CD14-positive monocyte (primary cell): ENCODE results near the gene FAM107B. TPM values are rescaled to one million over a fixed set of nuclear protein-coding genes. Genes with fewer than 3 reads are reported as not detected.

Experiments used
- DNase-seq, 3 donors: peaks; one replicate each; pipeline ENCODE4 v3.0.0-alpha.2; 2011 to 2022
- H2AFZ ChIP-seq: 2 replicates; pipeline ENCODE4 v1.6.0; 2012; ENCODE audit warnings: mild to moderate bottlenecking, low read depth, low read length, inconsistent platforms; ENCODE audit not compliant: insufficient read depth, poor library complexity, severe bottlenecking
- H3K27ac ChIP-seq, 2 donors: 1 replicate in 1 of 2; 2 replicates in 1 of 2; pipeline ENCODE4 v1.5.1; 2012 to 2013; ENCODE audit warnings: low read length in 2 of 2, control low read depth in 1 of 2, inconsistent platforms in 1 of 2, low read depth in 1 of 2, mild to moderate bottlenecking in 1 of 2
- H3K27me3 ChIP-seq, 2 donors: one replicate each; pipeline versions ENCODE4 v1.6.0 to v1.6.1; 2011 to 2013; ENCODE audit warnings: low read length in 2 of 2; ENCODE audit not compliant: control insufficient read depth in 2 of 2, insufficient read depth in 2 of 2
- H3K36me3 ChIP-seq, 2 donors: replicated peaks in 1 of 2; 1 replicate in 1 of 2; 2 replicates in 1 of 2; pipeline versions ENCODE4 v1.5.1 to v1.6.1; 2012 to 2013; ENCODE audit warnings: low read length in 2 of 2, control low read depth in 1 of 2, inconsistent platforms in 1 of 2, mild to moderate bottlenecking in 1 of 2; ENCODE audit not compliant: insufficient read depth in 2 of 2, control insufficient read depth in 1 of 2
- H3K4me1 ChIP-seq, 2 donors: 1 replicate in 1 of 2; 2 replicates in 1 of 2; pipeline versions ENCODE4 v1.5.1 to v1.6.1; 2012 to 2013; ENCODE audit warnings: low read length in 2 of 2, control low read depth in 1 of 2, inconsistent platforms in 1 of 2, mild to moderate bottlenecking in 1 of 2, moderate library complexity in 1 of 2; ENCODE audit not compliant: insufficient read depth in 2 of 2, control insufficient read depth in 1 of 2
- H3K4me2 ChIP-seq: replicated peaks from 2 replicates; pipeline ENCODE3; 2012; ENCODE audit warnings: low read length, moderate library complexity, mild to moderate bottlenecking; ENCODE audit not compliant: poor library complexity, severe bottlenecking; ENCODE audit errors: extremely low read depth
- H3K4me3 ChIP-seq, 3 experiments: fragments of 200-600 bp in 1 of 3; sonication (generic) in 1 of 3; replicated peaks in 1 of 3; 1 replicate in 2 of 3; 2 replicates in 1 of 3; pipeline ENCODE4 v1.5.1; 2011 to 2013; ENCODE audit warnings: low read length in 3 of 3, mild to moderate bottlenecking in 3 of 3, control low read depth in 2 of 3, low read depth in 2 of 3, inconsistent platforms in 1 of 3, moderate library complexity in 1 of 3
- H3K79me2 ChIP-seq: 2 replicates; pipeline ENCODE4 v1.6.0; 2012; ENCODE audit warnings: mild to moderate bottlenecking, control low read depth, inconsistent platforms, low read length, moderate library complexity; ENCODE audit not compliant: insufficient read depth
- H3K9ac ChIP-seq: 2 replicates; pipeline ENCODE4 v1.6.0; 2017; ENCODE audit warnings: low read length, mild to moderate bottlenecking; ENCODE audit not compliant: insufficient read depth, poor library complexity, severe bottlenecking
- H3K9me3 ChIP-seq, 2 donors: replicated peaks in 1 of 2; 1 replicate in 1 of 2; 2 replicates in 1 of 2; pipeline versions ENCODE4 v1.5.1 to v1.6.1; 2012 to 2013; ENCODE audit warnings: low read length in 2 of 2, control low read depth in 1 of 2; ENCODE audit not compliant: control insufficient read depth in 1 of 2, insufficient read depth in 1 of 2
- H4K20me1 ChIP-seq: 2 replicates; pipeline ENCODE4 v1.6.0; 2012; ENCODE audit warnings: mild to moderate bottlenecking, low read length, control low read depth, moderate library complexity; ENCODE audit not compliant: insufficient read depth
- H3K27ac Mint-ChIP-seq, 7 donors: one replicate each; pipeline ENCODE4 v1.8.0; 2020; ENCODE audit warnings: mild to moderate bottlenecking in 7 of 7, mixed read lengths in 7 of 7, moderate library complexity in 6 of 7, inconsistent platforms in 2 of 7
- H3K27me3 Mint-ChIP-seq, 3 donors: one replicate each; pipeline ENCODE4 v1.8.0; 2021 to 2022; ENCODE audit warnings: low read depth in 3 of 3, mild to moderate bottlenecking in 3 of 3, mixed read lengths in 3 of 3, moderate library complexity in 3 of 3, inconsistent platforms in 1 of 3
- H3K36me3 Mint-ChIP-seq, 2 donors: one replicate each; pipeline ENCODE4 v1.8.0; 2020; ENCODE audit warnings: mixed read lengths in 2 of 2, inconsistent platforms in 1 of 2, mild to moderate bottlenecking in 1 of 2
- H3K4me1 Mint-ChIP-seq: one replicate; pipeline ENCODE4 v1.8.0; 2020; ENCODE audit warnings: mild to moderate bottlenecking, mixed read lengths
- H3K4me3 Mint-ChIP-seq, 2 donors: one replicate each; pipeline ENCODE4 v1.8.0; 2020; ENCODE audit warnings: mild to moderate bottlenecking in 2 of 2, mixed read lengths in 2 of 2, moderate library complexity in 1 of 2
- H3K9me3 Mint-ChIP-seq, 7 donors: one replicate each; pipeline ENCODE4 v1.8.0; 2020 to 2022; ENCODE audit warnings: mixed read lengths in 7 of 7, mild to moderate bottlenecking in 6 of 7, moderate library complexity in 6 of 7, inconsistent platforms in 2 of 7
- CTCF ChIP-seq: fragments of 200-600 bp; IDR thresholded peaks from one replicate; pipeline ENCODE4 v1.8.0; 2022; ENCODE audit warnings: antibody characterized with exemption, mild to moderate bottlenecking
- WGBS: methylation state at CpG from one replicate; pipeline ENCODE4 v1.1.5; 2013; ENCODE audit warnings: missing lambda C conversion rate; ENCODE audit not compliant: insufficient coverage; 5-methylcytosine and 5-hydroxymethylcytosine counted together
- intact Hi-C, 2 donors: fragments of 100-400 bp; cut with micrococcal nuclease; formaldehyde crosslinking; loops; one replicate each; pipeline versions ENCODE4 v1.15.0 to v1.15.1; 2023
- polyA plus RNA-seq, 3 donors: library from polyadenylated mRNA; depleted of rRNA in 1 of 3; unstranded in 2 of 3; stranded (reverse) in 1 of 3; fragments of 300-500 nt in 2 of 3; fragments of >200 nt in 1 of 3; fragmentation: Illumina TruSeq in 2 of 3; gene quantifications; 1 replicate in 2 of 3; 2 replicates in 1 of 3; pipeline ENCODE4 v1.2.3, GENCODE V29; 2012 to 2021

The FAM107B gene
- polyA plus RNA-seq, 3 donors: 27.2 to 68.5 (median 28.4) TPM

DNA sequence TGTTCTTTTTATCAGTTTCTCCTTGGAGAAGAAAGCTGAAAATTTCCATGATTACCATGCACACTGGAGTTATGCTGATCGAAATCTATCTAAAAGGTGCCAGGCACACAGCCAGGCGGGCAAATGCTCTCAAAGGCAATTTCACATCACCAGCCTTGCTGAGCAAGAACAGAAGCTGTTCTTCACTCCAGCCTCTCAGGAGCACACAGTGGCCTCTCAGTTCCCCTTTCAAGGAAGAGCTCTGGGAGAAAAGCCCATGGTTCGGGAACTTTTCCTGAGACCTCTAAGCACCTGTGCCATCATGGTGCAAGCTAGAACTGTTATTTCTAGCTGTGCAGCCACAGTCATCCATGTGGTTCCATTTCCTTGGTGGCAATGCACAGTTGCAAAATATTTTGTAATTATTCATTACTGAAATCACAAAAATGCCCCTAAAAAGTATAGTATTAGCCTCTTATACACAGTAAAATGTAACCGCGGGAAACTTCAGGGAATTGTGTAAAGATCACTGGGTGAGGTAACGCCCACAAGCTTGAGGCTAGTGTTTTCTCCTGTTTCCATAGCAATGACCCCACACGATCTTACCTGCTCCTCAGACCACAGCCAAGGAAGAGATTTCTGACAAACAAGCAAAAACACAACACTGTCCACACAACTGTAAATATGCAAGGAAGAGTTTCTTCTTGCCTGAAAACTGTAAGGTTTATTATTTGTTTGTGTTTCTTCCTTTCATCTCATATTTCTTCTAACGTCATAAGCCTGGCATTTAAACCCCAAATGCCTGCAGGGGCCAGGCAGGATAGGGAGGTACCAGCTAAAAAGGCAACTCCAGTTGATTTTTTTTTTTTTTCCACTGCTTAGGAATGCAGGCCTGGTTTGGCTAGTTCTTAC, 121.2 kb downstream of the FAM107B start:
- no peak overlapping the region for H2AFZ ChIP-seq
- no peaks in the 10 kb centered on the region for H3K9me3 ChIP-seq
- Mint-ChIP-seq H3K36me3 (peaks cover 0 to 2% of the 10 kb centered on the region in 2 donors), H3K27me3 (no peaks in the 10 kb centered on the region), H3K4me3 (peak overlapping the region in 1 of 2 donors; percentile 26), H3K27ac (peak overlapping the region; percentile 34 to 91 (median 72)), H3K4me1 (peaks cover 68% of the 10 kb centered on the region), H3K9me3 (peaks cover 0 to 3% (median 0%) of the 10 kb centered on the region in 7 donors)
- H3K36me3 ChIP-seq: no peaks in the 10 kb centered on the region
- no peaks in the 10 kb centered on the region for H4K20me1 ChIP-seq
- H3K4me1 ChIP-seq: peaks cover 61 to 68% of the 10 kb centered on the region in 2 donors
- H3K79me2 ChIP-seq: no peaks in the 10 kb centered on the region
- H3K9ac ChIP-seq: no peak overlapping the region
- H3K27ac ChIP-seq: peak overlapping the region; percentile 43 to 60
- no peak for TF ChIP-seq CTCF
- WGBS: 36% methylated on average over 2 of the region's 8 CpGs
- intact Hi-C loops: loop anchor here in 1 of 2 donors (10.0 kb wide), 1 partner anchor 171 kb away; no protein-coding TSS in a partner anchor
- H3K4me2 ChIP-seq: peak overlapping the region; percentile 47
- peak overlapping the region in 1 of 3 experiments; percentile 5 for H3K4me3 ChIP-seq
- peak; percentile 54 to 78 (median 61) for DNase-seq
- H3K27me3 ChIP-seq: no peaks in the 10 kb centered on the region

- no peak for DNase-seq
- intact Hi-C loops: loop anchor here in 1 of 2 donors (10.0 kb wide), 1 partner anchor 172 kb away; no protein-coding TSS in a partner anchor
- no peak overlapping the region for H3K4me3 ChIP-seq
- Mint-ChIP-seq H3K9me3 (no peaks in the 10 kb centered on the region), H3K27ac (peak overlapping the region in 3 of 7 donors; percentile 34 to 91 (median 51)), H3K27me3 (no peaks in the 10 kb centered on the region), H3K36me3 (peaks cover 0 to 2% of the 10 kb centered on the region in 2 donors), H3K4me3 (no peak overlapping the region), H3K4me1 (peaks cover 68% of the 10 kb centered on the region)
- H3K36me3 ChIP-seq: no peaks in the 10 kb centered on the region
- H4K20me1 ChIP-seq: no peaks in the 10 kb centered on the region
- no peak for TF ChIP-seq CTCF
- peaks cover 61 to 68% of the 10 kb centered on the region in 2 donors for H3K4me1 ChIP-seq
- H3K9ac ChIP-seq: no peak overlapping the region
- H3K79me2 ChIP-seq: no peaks in the 10 kb centered on the region
- 97% methylated on average over 4 of the region's 5 CpGs for WGBS
- peak overlapping the region in 1 of 2 donors; percentile 60 for H3K27ac ChIP-seq
- no peaks in the 10 kb centered on the region for H3K9me3 ChIP-seq
- no peak overlapping the region for H2AFZ ChIP-seq
- no peak overlapping the region for H3K4me2 ChIP-seq
- H3K27me3 ChIP-seq: no peaks in the 10 kb centered on the region
These were observed 121.9 kb downstream of the FAM107B start for GRCh38 chr10:14652816-14653215.
